Measurements from ENCODE around the gene MBD3L2B.
"Not testable (repeated sequence)": the region's sequence is repeated elsewhere in the genome, so short reads cannot be mapped to it uniquely, and the experiment has no call there.

MBD3L2B gene

GRCh38 chr19:7021331-7021730 is at the start of gene MBD3L2B:
MBD3L2B (minus strand) TSS chr19:7021431; CDS start chr19:7021397, 34 bp downstream.
- DNase-seq (ENCODE audit: low read depth); H3K4me3 ChIP-seq (ENCODE audit: control insufficient read depth, low read depth, low read length): not testable (repeated sequence)

GRCh38 chr19:7069904-7070226 is 48.6 kb upstream of the MBD3L2B start:
- no peak for DNase-seq (ENCODE audit: low read depth)
- peak overlapping the region; percentile 84 for H3K4me3 ChIP-seq (ENCODE audit: control insufficient read depth, low read depth, low read length)
- TF ChIP-seq CTCF (conservative IDR thresholded peaks at IDR 0.05; ENCODE audit: control insufficient read depth, insufficient read depth, low read depth, low read length) = no peak

DNA sequence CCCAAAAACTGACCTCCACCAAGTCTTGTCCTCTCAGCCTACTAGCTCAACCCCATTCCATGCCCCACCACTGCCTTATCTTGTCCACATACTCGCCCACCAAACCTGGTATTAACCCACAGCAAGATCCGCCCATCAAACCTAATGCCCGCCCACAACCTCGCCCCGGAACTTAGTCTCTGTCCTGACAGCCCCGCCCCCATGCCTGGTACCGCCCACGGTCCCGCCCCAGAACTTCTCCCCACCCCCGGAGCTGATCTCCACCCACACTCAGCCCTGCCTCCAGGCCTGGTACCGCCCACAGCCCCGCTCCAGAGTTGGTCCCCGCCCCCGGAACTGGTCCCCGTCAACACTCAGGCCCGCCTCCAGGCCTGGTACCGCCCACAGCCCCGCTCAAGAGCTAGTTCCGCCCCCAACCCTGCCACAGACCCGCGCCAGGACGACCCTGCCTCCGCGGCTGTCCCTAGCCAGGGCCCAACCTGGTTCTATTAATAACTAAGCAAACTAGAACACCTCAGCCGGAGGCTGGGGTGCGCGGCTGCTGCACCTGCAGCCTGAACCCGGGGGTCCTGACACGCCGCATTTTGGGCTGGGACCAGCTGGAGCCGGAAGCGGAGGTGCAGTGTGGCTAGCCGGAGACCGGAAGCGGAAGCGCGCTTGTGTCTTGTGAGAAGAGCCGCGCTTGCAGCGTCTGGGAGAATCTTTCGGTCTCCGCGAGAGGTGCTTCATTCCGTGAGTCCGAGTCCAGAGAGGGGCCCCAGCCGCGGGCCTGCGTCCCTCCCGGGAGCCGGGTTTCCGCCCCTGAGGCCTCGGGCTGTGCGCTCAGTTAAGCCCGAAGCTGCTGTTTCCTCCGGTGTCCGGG is 48.0 kb upstream of the MBD3L2B start, which contains the start of gene ZNF557:
ZNF557 (plus strand) TSS at position 662 of the 862 bp plus-strand sequence. CDS start 5,372 bp downstream, outside the sequence.
- TF ChIP-seq CTCF (conservative IDR thresholded peaks at IDR 0.05; ENCODE audit: control insufficient read depth, insufficient read depth, low read depth, low read length) = no peak
- peak within 1 kb of the TSS; percentile 84 for H3K4me3 ChIP-seq (ENCODE audit: control insufficient read depth, low read depth, low read length)
- DNase-seq (ENCODE audit: low read depth) = peak; percentile 94

DNA sequence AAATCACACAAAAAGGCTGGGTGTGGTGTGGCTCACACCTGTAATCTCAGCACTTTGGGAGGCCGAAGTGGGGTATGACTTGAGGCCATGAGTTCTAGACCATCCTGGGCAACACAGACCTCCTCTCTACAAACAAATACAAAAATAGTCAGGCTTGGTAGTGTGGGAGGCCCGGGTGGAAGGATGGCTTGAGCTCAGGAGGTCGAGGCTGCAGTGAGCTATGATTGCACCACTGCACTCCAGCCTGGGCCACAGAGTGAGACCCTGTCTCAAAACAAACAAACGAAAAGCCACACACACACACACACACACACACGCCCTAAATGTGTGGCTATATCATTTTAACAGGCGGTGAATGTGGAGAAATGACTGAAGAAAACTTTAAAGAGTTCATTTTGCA is 47.4 kb upstream of the MBD3L2B start:
- no peak for DNase-seq (ENCODE audit: low read depth)
- TF ChIP-seq CTCF (conservative IDR thresholded peaks at IDR 0.05; ENCODE audit: control insufficient read depth, insufficient read depth, low read depth, low read length) = no peak
- H3K4me3 ChIP-seq (ENCODE audit: control insufficient read depth, low read depth, low read length) = no peak overlapping the region

DNA sequence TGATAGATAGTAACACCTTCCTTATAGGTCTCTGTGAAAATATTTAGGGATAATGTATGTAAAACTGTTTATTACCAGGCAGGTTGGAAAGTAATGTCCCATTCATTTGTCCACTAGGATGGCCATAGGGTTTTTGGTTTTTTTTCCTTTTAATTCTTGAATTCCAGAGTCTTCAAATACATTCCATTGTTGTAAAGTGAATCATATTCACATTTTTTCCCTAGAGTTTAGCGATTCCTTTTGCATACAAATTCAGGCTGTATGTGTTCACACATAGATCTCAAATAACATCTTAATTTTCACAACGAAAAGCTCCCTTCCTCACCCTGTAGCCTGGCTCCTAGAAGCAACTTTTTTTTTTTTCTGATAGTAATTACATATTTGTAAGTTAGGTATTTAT is 46.5 kb upstream of the MBD3L2B start:
- no peak for DNase-seq (ENCODE audit: low read depth)
- H3K4me3 ChIP-seq (ENCODE audit: control insufficient read depth, low read depth, low read length) = no peak overlapping the region
- TF ChIP-seq CTCF (conservative IDR thresholded peaks at IDR 0.05; ENCODE audit: control insufficient read depth, insufficient read depth, low read depth, low read length) = no peak

DNA sequence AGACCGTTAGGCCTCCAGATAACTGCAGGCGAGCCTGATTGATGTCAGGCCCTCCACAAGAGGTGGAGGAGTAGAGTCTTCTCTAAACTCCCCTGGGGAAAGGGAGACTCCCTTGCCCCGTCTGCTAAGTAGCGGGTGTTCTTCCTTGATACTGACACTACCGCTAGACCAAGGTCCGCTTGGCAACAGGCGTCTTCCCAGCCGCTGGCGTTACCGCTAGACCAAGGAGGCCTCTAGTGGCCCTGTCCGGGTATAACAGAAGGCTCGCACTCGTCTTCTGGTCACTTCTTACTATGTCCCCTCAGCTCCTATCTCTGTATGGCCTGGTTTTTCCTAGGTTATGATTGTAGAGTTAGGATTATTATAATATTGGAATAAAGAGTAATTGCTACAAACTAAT is 45.9 kb upstream of the MBD3L2B start:
- peak; percentile 45 for DNase-seq (ENCODE audit: low read depth)
- not testable (repeated sequence) for H3K4me3 ChIP-seq (ENCODE audit: control insufficient read depth, low read depth, low read length)
- peak; percentile 43 for TF ChIP-seq CTCF (conservative IDR thresholded peaks at IDR 0.05; ENCODE audit: control insufficient read depth, insufficient read depth, low read depth, low read length)

DNA sequence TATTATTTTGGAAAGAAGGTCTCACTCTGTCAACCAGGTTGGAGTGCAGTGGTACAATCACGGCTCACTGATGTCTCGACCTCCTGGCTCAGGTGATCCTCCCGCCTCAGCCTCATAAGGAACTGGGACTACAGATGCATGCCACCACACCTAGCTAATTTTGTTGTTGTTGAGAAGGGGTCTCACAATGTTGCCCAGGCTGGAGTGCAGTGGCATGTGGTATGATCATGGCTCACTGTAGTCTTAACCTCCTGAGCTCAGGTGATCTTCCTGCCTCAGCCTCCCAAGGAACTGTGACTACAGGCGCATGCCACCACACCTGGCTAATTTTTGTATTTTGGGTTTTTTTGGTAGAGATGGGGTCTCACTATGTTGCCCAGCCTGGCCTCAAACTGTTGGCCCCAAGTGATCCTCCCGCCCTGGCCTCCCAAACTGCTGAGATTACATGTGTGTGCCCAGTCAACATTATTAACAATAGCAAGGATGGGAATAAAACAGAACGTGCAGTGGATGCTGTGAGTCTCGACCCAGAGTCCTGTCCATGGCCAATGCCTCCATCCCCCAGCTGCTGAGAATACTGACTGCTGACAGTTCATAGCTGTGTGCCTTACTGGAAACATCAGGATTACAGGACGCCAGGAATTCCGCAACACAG is 42.7 kb upstream of the MBD3L2B start:
- H3K4me3 ChIP-seq (ENCODE audit: control insufficient read depth, low read depth, low read length) = no peak overlapping the region
- no peak for DNase-seq (ENCODE audit: low read depth)
- TF ChIP-seq CTCF (conservative IDR thresholded peaks at IDR 0.05; ENCODE audit: control insufficient read depth, insufficient read depth, low read depth, low read length) = no peak

Data from fibroblast of mammary gland (primary cell).